ENCODE measurements around the gene BLOC1S3. TPM values are rescaled to one million over a fixed set of nuclear protein-coding genes. Genes with fewer than 3 reads are reported as not detected.

Gene BLOC1S3
- total RNA-seq, 3 donors from 2014 or later (not counting 1 experiment from before 2014, with no cell fraction given) = 20.9 to 26.3 (median 21.8) TPM

- Mint-ChIP-seq H3K36me3 (no peaks in the 10 kb centered on the region), H3K9me3 (no peaks in the 10 kb centered on the region), H3K27me3 (ENCODE audit: low read depth in 2 of 2) (peaks cover 0 to 3% of the 10 kb centered on the region in 2 donors), H3K4me1 (peaks cover 14 to 24% of the 10 kb centered on the region in 2 donors), H3K27ac (no peak overlapping the region), H3K4me3 (no peak overlapping the region)
- H3K9me3 ChIP-seq (ENCODE audit: control insufficient read depth, insufficient read depth, low read length) = no peaks in the 10 kb centered on the region
- no peak overlapping the region for H3K27ac ChIP-seq (ENCODE audit: low read length)
- intact Hi-C loops (cut with micrococcal nuclease) = no loop called here
- no peak overlapping the region for H3K4me3 ChIP-seq (ENCODE audit: low read length)
- H3K36me3 ChIP-seq (ENCODE audit: control insufficient read depth, insufficient read depth, low read length) = peaks cover 5% of the 10 kb centered on the region
- 93% methylated on average over 4 of the region's 4 CpGs for WGBS (ENCODE audit: insufficient coverage)
- DNase-seq (no peak), ATAC-seq (no peak)
- peaks cover 6% of the 10 kb centered on the region for H3K27me3 ChIP-seq (ENCODE audit: control insufficient read depth, insufficient read depth, low read length)
- peaks cover 33% of the 10 kb centered on the region for H3K4me1 ChIP-seq (ENCODE audit: control insufficient read depth, insufficient read depth, low read length)
- no peak for TF ChIP-seq CTCF (IDR thresholded peaks at IDR 0.05)
These were observed 28.4 kb upstream of the BLOC1S3 start for GRCh38 chr19:45150180-45150579.

- 88% methylated on average over 4 of the region's 4 CpGs for WGBS (ENCODE audit: insufficient coverage)
- H3K4me3 ChIP-seq (ENCODE audit: low read length) = no peak overlapping the region
- intact Hi-C loops (cut with micrococcal nuclease) = no loop called here
- DNase-seq (no peak), ATAC-seq (no peak)
- no peak overlapping the region for H3K4me3 Mint-ChIP-seq
- TF ChIP-seq CTCF (IDR thresholded peaks at IDR 0.05) = no peak
- H3K9me3 ChIP-seq (ENCODE audit: control insufficient read depth, insufficient read depth, low read length) = no peaks in the 10 kb centered on the region
- H3K4me1 ChIP-seq (ENCODE audit: control insufficient read depth, insufficient read depth, low read length) = peaks cover 33% of the 10 kb centered on the region
- peaks cover 14 to 24% of the 10 kb centered on the region in 2 donors for H3K4me1 Mint-ChIP-seq
- H3K27me3 Mint-ChIP-seq (ENCODE audit: low read depth in 2 of 2) = peaks cover 0 to 6% of the 10 kb centered on the region in 2 donors
- H3K36me3 ChIP-seq (ENCODE audit: control insufficient read depth, insufficient read depth, low read length) = peaks cover 4% of the 10 kb centered on the region
- H3K36me3 Mint-ChIP-seq = no peaks in the 10 kb centered on the region
- no peak overlapping the region for H3K27ac ChIP-seq (ENCODE audit: low read length)
- peaks cover 6% of the 10 kb centered on the region for H3K27me3 ChIP-seq (ENCODE audit: control insufficient read depth, insufficient read depth, low read length)
- H3K27ac Mint-ChIP-seq = no peak overlapping the region
- no peaks in the 10 kb centered on the region for H3K9me3 Mint-ChIP-seq
These were observed 27.8 kb upstream of the BLOC1S3 start for GRCh38 chr19:45150751-45151281.

- 86% methylated on average over 7 of the region's 7 CpGs for WGBS (ENCODE audit: insufficient coverage)
- Mint-ChIP-seq H3K27me3 (ENCODE audit: low read depth in 2 of 2) (peaks cover 0 to 6% of the 10 kb centered on the region in 2 donors), H3K9me3 (no peaks in the 10 kb centered on the region), H3K36me3 (no peaks in the 10 kb centered on the region), H3K4me3 (peak overlapping the region; percentile 47), H3K4me1 (peaks cover 14 to 24% of the 10 kb centered on the region in 2 donors), H3K27ac (no peak overlapping the region)
- TF ChIP-seq CTCF (IDR thresholded peaks at IDR 0.05) = no peak
- Histone ChIP-seq H3K27me3 (ENCODE audit: control insufficient read depth, insufficient read depth, low read length) (peaks cover 6% of the 10 kb centered on the region), H3K4me1 (ENCODE audit: control insufficient read depth, insufficient read depth, low read length) (peaks cover 33% of the 10 kb centered on the region), H3K9me3 (ENCODE audit: control insufficient read depth, insufficient read depth, low read length) (no peaks in the 10 kb centered on the region), H3K4me3 (ENCODE audit: low read length) (no peak overlapping the region), H3K36me3 (ENCODE audit: control insufficient read depth, insufficient read depth, low read length) (peaks cover 1% of the 10 kb centered on the region), H3K27ac (ENCODE audit: low read length) (no peak overlapping the region)
- DNase-seq (no peak), ATAC-seq (no peak)
- intact Hi-C loops (cut with micrococcal nuclease) = no loop called here
These were observed 27.3 kb upstream of the BLOC1S3 start for GRCh38 chr19:45151320-45151719.
